Activated gamma-delta T cell (primary cell): Measurements from ENCODE around the gene KLF15.
"Not testable (repeated sequence)": the region's sequence is repeated elsewhere in the genome, so short reads cannot be mapped to it uniquely, and the experiment has no call there.

Source experiments
- DNase-seq: peaks from one replicate; lab custom pipeline; 2025; lab: John Stamatoyannopoulos, UW

KLF15 gene

GRCh38 chr3:126346466-126346865 lies 10.7 kb downstream of the KLF15 start:
- no peak for DNase-seq

GRCh38 chr3:126345641-126346460 lies 11.4 kb downstream of the KLF15 start:
- DNase-seq, result no peak

- DNase-seq, result no peak
These were observed 12.0 kb downstream of the KLF15 start for GRCh38 chr3:126345231-126345630.

GRCh38 chr3:126344380-126345041 lies 12.7 kb downstream of the KLF15 start:
- DNase-seq, result no peak

GRCh38 chr3:126343649-126344035 lies 13.6 kb downstream of the KLF15 start:
- no peak for DNase-seq

GRCh38 chr3:126342991-126343648 lies 14.1 kb downstream of the KLF15 start:
- no peak for DNase-seq

- DNase-seq, result no peak
These were observed 15.0 kb downstream of the KLF15 start for GRCh38 chr3:126342211-126342610.

GRCh38 chr3:126341755-126342150 lies 15.5 kb downstream of the KLF15 start:
- no peak for DNase-seq

- no peak for DNase-seq
These were observed 16.1 kb downstream of the KLF15 start for GRCh38 chr3:126340943-126341754.

- no peak for DNase-seq
These were observed 16.6 kb downstream of the KLF15 start for GRCh38 chr3:126340596-126340942.

GRCh38 chr3:126340081-126340511 lies 17.1 kb downstream of the KLF15 start:
- DNase-seq, result no peak

GRCh38 chr3:126339466-126339865 lies 17.7 kb downstream of the KLF15 start:
- DNase-seq, result no peak

GRCh38 chr3:126338790-126339288 lies 18.4 kb downstream of the KLF15 start:
- DNase-seq, result no peak

- DNase-seq, result no peak
These were observed 19.1 kb downstream of the KLF15 start for GRCh38 chr3:126337980-126338651.

- not testable (repeated sequence) for DNase-seq
These were observed 25.3 kb downstream of the KLF15 start for GRCh38 chr3:126331812-126332336.

- no peak for DNase-seq
These were observed 27.1 kb downstream of the KLF15 start for GRCh38 chr3:126329927-126330725.

GRCh38 chr3:126326629-126327028 lies 30.6 kb downstream of the KLF15 start:
- no peak for DNase-seq

GRCh38 chr3:126322181-126322967 lies 34.8 kb downstream of the KLF15 start:
- no peak for DNase-seq

- no peak for DNase-seq
These were observed 35.7 kb downstream of the KLF15 start for GRCh38 chr3:126321490-126321889.
